NB4 (cell line): ENCODE measurements around the gene LRRC26.

Experiments used
- TF ChIP-seq, protein P1 (sequence below): IDR thresholded peaks from one replicate; pipeline ENCODE4 v1.5.1; 2012; ENCODE audit warnings: low read depth, low read length
- TF ChIP-seq, protein P2 (sequence below): IDR thresholded peaks from 2 replicates; pipeline ENCODE4 v1.6.1; 2011; ENCODE audit warnings: low read depth, low read length

- TF ChIP-seq, protein P1, sequence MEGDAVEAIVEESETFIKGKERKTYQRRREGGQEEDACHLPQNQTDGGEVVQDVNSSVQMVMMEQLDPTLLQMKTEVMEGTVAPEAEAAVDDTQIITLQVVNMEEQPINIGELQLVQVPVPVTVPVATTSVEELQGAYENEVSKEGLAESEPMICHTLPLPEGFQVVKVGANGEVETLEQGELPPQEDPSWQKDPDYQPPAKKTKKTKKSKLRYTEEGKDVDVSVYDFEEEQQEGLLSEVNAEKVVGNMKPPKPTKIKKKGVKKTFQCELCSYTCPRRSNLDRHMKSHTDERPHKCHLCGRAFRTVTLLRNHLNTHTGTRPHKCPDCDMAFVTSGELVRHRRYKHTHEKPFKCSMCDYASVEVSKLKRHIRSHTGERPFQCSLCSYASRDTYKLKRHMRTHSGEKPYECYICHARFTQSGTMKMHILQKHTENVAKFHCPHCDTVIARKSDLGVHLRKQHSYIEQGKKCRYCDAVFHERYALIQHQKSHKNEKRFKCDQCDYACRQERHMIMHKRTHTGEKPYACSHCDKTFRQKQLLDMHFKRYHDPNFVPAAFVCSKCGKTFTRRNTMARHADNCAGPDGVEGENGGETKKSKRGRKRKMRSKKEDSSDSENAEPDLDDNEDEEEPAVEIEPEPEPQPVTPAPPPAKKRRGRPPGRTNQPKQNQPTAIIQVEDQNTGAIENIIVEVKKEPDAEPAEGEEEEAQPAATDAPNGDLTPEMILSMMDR, result no peak
- TF ChIP-seq, protein P2, sequence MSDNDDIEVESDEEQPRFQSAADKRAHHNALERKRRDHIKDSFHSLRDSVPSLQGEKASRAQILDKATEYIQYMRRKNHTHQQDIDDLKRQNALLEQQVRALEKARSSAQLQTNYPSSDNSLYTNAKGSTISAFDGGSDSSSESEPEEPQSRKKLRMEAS, result no peak
Observed at GRCh38 chr9:137188086-137188489, 18.2 kb upstream of the LRRC26 start.
